ENCODE data around the gene C16orf96. TPM values are rescaled to one million over a fixed set of nuclear protein-coding genes. Genes with fewer than 3 reads are reported as not detected.

C16orf96 gene
- total RNA-seq, 2 experiments from 2014 or later, result 0.13 TPM

DNA sequence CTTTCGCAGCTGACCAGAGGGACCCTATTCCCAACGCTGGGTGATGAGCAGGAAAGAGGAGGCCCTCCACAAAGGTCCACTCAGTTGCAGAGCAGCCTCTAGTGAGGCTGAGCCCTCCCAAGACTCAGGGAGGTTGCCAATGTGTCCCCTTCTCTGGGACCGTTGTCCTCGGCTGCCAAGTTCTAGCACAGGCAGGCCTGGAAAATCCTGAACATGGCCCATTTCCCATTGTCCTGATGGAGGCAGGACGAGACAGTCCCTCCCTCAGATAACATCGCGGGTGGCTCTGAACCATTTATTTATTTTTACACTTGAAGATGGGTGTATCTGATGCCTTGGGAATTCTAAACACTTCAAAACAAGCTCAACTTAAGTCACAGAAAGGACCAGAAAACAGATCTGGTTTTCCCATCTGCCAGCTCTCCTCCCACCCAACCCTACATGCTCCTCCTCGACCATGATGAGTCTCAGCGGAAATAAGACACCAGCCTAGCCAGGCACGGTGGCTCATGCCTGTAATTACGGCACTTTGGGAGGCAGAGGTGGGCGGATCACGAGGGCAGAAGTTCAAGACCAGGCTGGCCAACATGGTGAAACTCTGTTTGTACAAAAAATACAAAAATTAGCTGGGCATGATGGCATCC, 30.4 kb upstream of the C16orf96 start:
- H3K27ac Mint-ChIP-seq, result no peak overlapping the region
- H3K4me3 Mint-ChIP-seq, result no peak overlapping the region
- no peak for ATAC-seq
- H3K27me3 Mint-ChIP-seq (ENCODE audit: low read depth), result no peaks in the 10 kb centered on the region
- H3K36me3 Mint-ChIP-seq (ENCODE audit: low read depth), result peaks cover 18% of the 10 kb centered on the region
- no peak for DNase-seq
- POLR2A ChIA-PET, result no interaction called here
- H3K4me1 Mint-ChIP-seq (ENCODE audit: low read depth), result peaks cover 42% of the 10 kb centered on the region
- CTCF ChIA-PET, result interaction anchor here (1.4 to 7.6 kb wide), 2 partner anchors 11 to 19 kb away, joined by 4 to 40 read pairs; no protein-coding TSS in a partner anchor
- H3K9me3 Mint-ChIP-seq (ENCODE audit: insufficient read depth), result no peaks in the 10 kb centered on the region

GRCh38 chr16:4529085-4530060, 26.8 kb upstream of the C16orf96 start:
- no peaks in the 10 kb centered on the region for H3K27me3 Mint-ChIP-seq (ENCODE audit: low read depth)
- peak overlapping the region; percentile 30 for H3K4me3 Mint-ChIP-seq
- H3K4me1 Mint-ChIP-seq (ENCODE audit: low read depth), result peaks cover 34% of the 10 kb centered on the region
- H3K36me3 Mint-ChIP-seq (ENCODE audit: low read depth), result peaks cover 33% of the 10 kb centered on the region
- ChIA-PET POLR2A (interaction anchor here (1.2 to 1.6 kb wide), 5 partner anchors 9 to 36 kb away, joined by 3 to 7 read pairs (median 4); partner anchors contain the start of gene CDIP1), CTCF (interaction anchor here (0.6 to 1.6 kb wide), 13 partner anchors 10 to 95 kb away, joined by 3 to 8 read pairs (median 4); partner anchors contain the start of genes CDIP1 and MGRN1)
- ATAC-seq (peak; percentile 74), DNase-seq (peak; percentile 42)
- no peaks in the 10 kb centered on the region for H3K9me3 Mint-ChIP-seq (ENCODE audit: insufficient read depth)
- H3K27ac Mint-ChIP-seq, result peak overlapping the region; percentile 87

DNA sequence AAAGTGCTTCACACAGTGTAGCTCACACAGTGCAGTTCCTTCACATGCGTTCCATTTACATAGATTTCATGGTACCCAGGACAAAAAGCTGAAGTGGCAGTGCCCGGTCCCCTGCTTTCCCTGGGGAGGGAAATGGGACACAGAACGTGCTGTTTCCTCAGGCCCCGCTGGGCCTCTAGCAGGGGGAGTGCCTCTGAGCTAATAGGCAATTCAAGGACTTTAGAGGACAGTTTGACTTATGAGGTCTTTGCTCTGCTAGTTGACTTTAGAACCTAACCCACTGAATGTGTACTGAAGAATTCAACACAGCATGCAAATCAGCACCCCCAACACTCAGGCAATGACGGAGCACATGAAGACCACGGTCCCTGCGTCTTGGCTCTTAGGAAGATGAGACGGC, 24.3 kb upstream of the C16orf96 start:
- H3K4me1 Mint-ChIP-seq (ENCODE audit: low read depth), result peaks cover 51% of the 10 kb centered on the region
- no peaks in the 10 kb centered on the region for H3K9me3 Mint-ChIP-seq (ENCODE audit: insufficient read depth)
- ChIA-PET POLR2A (interaction anchor here (1.4 kb wide), 1 partner anchor 26 kb away, joined by 6 read pairs; no protein-coding TSS in a partner anchor), CTCF (interaction anchor here (1.3 to 2.2 kb wide), 2 partner anchors 14 to 17 kb away, joined by 3 to 8 read pairs; no protein-coding TSS in a partner anchor)
- H3K36me3 Mint-ChIP-seq (ENCODE audit: low read depth), result peaks cover 32% of the 10 kb centered on the region
- H3K27ac Mint-ChIP-seq, result no peak overlapping the region
- ATAC-seq (no peak), DNase-seq (no peak)
- H3K4me3 Mint-ChIP-seq, result no peak overlapping the region
- H3K27me3 Mint-ChIP-seq (ENCODE audit: low read depth), result no peaks in the 10 kb centered on the region

DNA sequence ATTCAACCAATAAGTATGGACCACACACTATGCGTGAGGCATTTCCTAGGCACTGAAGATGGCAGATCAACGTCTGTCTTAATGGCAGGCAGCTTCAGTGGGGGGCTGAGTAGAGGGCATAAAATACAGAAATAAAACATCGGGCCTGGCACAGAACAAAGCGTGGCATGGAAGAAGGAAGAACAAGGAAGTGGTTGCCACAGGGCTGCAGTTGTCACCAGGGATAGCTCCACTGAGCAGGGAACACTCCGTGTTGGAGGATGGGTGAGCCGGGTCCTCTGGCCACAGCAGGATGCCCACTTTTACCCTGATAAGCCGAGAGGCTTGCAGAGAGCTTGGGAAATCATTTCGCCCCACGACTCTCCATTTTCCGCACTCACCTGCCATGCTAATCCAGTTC, 23.9 kb upstream of the C16orf96 start:
- no peak overlapping the region for H3K4me3 Mint-ChIP-seq
- H3K4me1 Mint-ChIP-seq (ENCODE audit: low read depth), result peaks cover 51% of the 10 kb centered on the region
- no peaks in the 10 kb centered on the region for H3K27me3 Mint-ChIP-seq (ENCODE audit: low read depth)
- no peak for DNase-seq
- no peak for ATAC-seq
- CTCF ChIA-PET, result interaction anchor here (1.3 to 2.2 kb wide), 2 partner anchors 14 to 16 kb away, joined by 3 to 8 read pairs; no protein-coding TSS in a partner anchor
- H3K27ac Mint-ChIP-seq, result no peak overlapping the region
- POLR2A ChIA-PET, result interaction anchor here (1.4 kb wide), 1 partner anchor 27 kb away, joined by 6 read pairs; no protein-coding TSS in a partner anchor
- no peaks in the 10 kb centered on the region for H3K9me3 Mint-ChIP-seq (ENCODE audit: insufficient read depth)
- peaks cover 35% of the 10 kb centered on the region for H3K36me3 Mint-ChIP-seq (ENCODE audit: low read depth)

GRCh38 chr16:4533490-4533889, 22.6 kb upstream of the C16orf96 start:
- ChIA-PET POLR2A (no interaction called here), CTCF (interaction anchor here (2.2 kb wide), 1 partner anchor 15 kb away, joined by 8 read pairs; no protein-coding TSS in a partner anchor)
- Mint-ChIP-seq H3K27me3 (ENCODE audit: low read depth) (no peaks in the 10 kb centered on the region), H3K9me3 (ENCODE audit: insufficient read depth) (no peaks in the 10 kb centered on the region), H3K27ac (no peak overlapping the region), H3K36me3 (ENCODE audit: low read depth) (peaks cover 33% of the 10 kb centered on the region), H3K4me3 (no peak overlapping the region), H3K4me1 (ENCODE audit: low read depth) (peaks cover 44% of the 10 kb centered on the region)
- ATAC-seq, result no peak
- no peak for DNase-seq

DNA sequence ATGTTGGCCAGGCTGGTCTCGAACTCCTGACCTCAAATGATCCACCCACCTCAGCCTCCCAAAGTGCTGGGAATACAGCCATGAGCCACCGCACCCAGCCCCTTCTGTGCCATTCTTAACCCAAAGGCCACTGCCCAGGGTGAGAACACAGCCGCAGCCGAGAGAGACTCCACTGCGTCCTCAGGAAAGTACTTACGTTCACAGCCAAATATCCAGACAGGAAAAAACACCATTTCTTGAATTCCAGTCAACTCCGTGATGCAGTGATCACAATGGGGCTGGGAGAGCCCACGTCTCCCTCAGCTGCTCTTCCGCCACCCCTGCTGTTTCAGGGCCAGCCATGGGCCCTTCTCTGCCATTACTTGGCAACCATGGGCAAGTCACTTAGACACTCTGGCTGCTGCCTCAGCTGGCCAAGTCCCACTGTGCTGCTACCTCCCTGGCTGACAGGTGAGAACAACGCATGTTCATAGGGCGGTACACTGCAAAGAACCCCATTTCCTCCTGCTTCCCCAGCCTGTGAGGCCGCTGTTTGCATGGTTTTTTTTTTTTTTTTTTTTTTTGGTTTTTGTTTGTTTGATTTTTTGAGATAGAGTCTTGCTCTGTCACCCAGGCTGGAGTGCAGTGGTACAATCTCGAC, 21.9 kb upstream of the C16orf96 start:
- H3K36me3 Mint-ChIP-seq (ENCODE audit: low read depth), result peaks cover 39% of the 10 kb centered on the region
- H3K4me1 Mint-ChIP-seq (ENCODE audit: low read depth), result peaks cover 44% of the 10 kb centered on the region
- H3K27me3 Mint-ChIP-seq (ENCODE audit: low read depth), result no peaks in the 10 kb centered on the region
- no peak for DNase-seq
- ATAC-seq, result no peak
- POLR2A ChIA-PET, result no interaction called here
- CTCF ChIA-PET, result interaction anchor here (0.7 kb wide), 1 partner anchor 124 kb away, joined by 4 read pairs; no protein-coding TSS in a partner anchor
- H3K4me3 Mint-ChIP-seq, result no peak overlapping the region
- no peak overlapping the region for H3K27ac Mint-ChIP-seq
- H3K9me3 Mint-ChIP-seq (ENCODE audit: insufficient read depth), result no peaks in the 10 kb centered on the region

GRCh38 chr16:4535627-4536108, 20.5 kb upstream of the C16orf96 start:
- DNase-seq (peak; percentile 23), ATAC-seq (no peak)
- Mint-ChIP-seq H3K27ac (peak overlapping the region; percentile 51), H3K9me3 (ENCODE audit: insufficient read depth) (peaks cover 7% of the 10 kb centered on the region), H3K36me3 (ENCODE audit: low read depth) (peaks cover 48% of the 10 kb centered on the region), H3K27me3 (ENCODE audit: low read depth) (no peaks in the 10 kb centered on the region), H3K4me1 (ENCODE audit: low read depth) (peaks cover 36% of the 10 kb centered on the region), H3K4me3 (no peak overlapping the region)
- CTCF ChIA-PET, result interaction anchor here (0.8 to 4.9 kb wide), 8 partner anchors 13 to 120 kb away, joined by 3 to 50 read pairs (median 5); no protein-coding TSS in a partner anchor
- POLR2A ChIA-PET, result interaction anchor here (1.0 to 1.1 kb wide), 2 partner anchors 21 to 30 kb away, joined by 3 to 6 read pairs; no protein-coding TSS in a partner anchor

- Mint-ChIP-seq H3K27ac (peak overlapping the region; percentile 71), H3K4me1 (ENCODE audit: low read depth) (peaks cover 36% of the 10 kb centered on the region), H3K36me3 (ENCODE audit: low read depth) (peaks cover 46% of the 10 kb centered on the region), H3K27me3 (ENCODE audit: low read depth) (no peaks in the 10 kb centered on the region), H3K4me3 (peak overlapping the region; percentile 80), H3K9me3 (ENCODE audit: insufficient read depth) (peaks cover 7% of the 10 kb centered on the region)
- POLR2A ChIA-PET, result interaction anchor here (0.9 to 1.1 kb wide), 3 partner anchors 22 to 71 kb away, joined by 3 to 6 read pairs (median 3); no protein-coding TSS in a partner anchor
- ATAC-seq (no peak), DNase-seq (no peak)
- CTCF ChIA-PET, result interaction anchor here (0.8 to 4.9 kb wide), 8 partner anchors 13 to 121 kb away, joined by 3 to 50 read pairs (median 5); no protein-coding TSS in a partner anchor
Observed at GRCh38 chr16:4536391-4537106, 19.6 kb upstream of the C16orf96 start.

DNA sequence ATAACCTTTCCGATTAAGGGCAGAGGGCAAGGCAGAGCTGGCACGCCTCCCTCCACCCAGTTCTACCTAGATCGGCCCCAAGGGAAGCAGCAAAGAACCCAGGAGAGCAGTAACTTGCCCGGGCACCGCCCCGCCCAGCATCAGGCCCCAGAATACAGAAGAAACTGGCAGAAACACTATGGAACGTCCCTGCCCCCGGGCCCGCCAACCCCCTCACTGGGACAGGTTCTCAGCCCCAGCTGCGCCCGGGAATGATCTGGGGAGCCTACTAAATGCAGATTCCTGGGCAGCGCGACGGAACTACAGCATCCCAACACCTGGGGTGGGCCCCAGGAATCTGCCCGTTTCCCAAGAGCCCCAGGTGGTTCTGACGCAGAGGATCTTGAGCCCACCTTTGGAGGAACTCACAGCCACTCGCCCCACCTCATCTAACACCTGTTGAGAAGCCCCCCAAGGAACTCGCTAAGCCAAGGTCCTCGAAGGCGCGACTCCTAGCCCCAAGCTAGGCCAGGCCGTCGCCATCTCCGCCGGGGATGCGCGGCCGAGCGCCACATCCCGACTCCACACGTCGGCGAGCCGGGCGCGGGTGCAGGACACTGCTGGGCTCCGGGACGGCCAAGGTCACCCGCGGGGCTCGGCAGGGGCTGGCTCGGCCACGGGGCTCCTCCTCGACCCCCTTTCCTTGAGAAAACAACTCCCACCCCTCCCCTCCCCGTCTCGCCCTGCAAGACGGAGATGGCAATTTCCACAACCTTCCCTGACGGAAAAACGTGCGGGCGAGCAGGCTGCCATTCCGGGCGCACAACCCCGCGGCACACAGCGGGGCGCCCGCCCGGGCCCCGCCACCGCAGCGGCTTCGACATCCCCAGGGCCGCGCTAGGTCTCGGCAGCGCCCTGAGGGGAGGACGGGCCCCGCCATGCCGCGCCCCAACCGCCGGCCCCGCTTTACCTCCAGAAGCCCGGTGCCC, 18.5 kb upstream of the C16orf96 start:
- ChIA-PET CTCF (interaction anchor here (0.8 to 4.9 kb wide), 4 partner anchors 11 to 31 kb away, joined by 3 to 50 read pairs (median 19); no protein-coding TSS in a partner anchor), POLR2A (interaction anchor here (0.5 to 1.1 kb wide), 2 partner anchors 7 to 32 kb away, joined by 3 to 7 read pairs; no protein-coding TSS in a partner anchor)
- Mint-ChIP-seq H3K4me1 (ENCODE audit: low read depth) (peaks cover 36% of the 10 kb centered on the region), H3K4me3 (peak overlapping the region; percentile 80), H3K27me3 (ENCODE audit: low read depth) (no peaks in the 10 kb centered on the region), H3K9me3 (ENCODE audit: insufficient read depth) (peaks cover 7% of the 10 kb centered on the region), H3K36me3 (ENCODE audit: low read depth) (peaks cover 39% of the 10 kb centered on the region), H3K27ac (peak overlapping the region; percentile 71)
- no peak for DNase-seq
- ATAC-seq, result peak; percentile 73
